IMR-90 (cell line): Measurements from ENCODE around the gene ASB16. TPM values are rescaled to one million over a fixed set of nuclear protein-coding genes. Genes with fewer than 3 reads are reported as not detected.

Experiments used
- microRNA-seq, 2 experiments: library from miRNA; stranded (forward) in 1 of 2; unstranded in 1 of 2; fragments of 10-50 nt in 1 of 2; fragments of <30 nt in 1 of 2; gene quantifications in 1 of 2; microRNA quantifications in 1 of 2; one replicate each; pipeline versions ENCODE3 to v1.1.0; 2013 to 2020; ENCODE audit not compliant: insufficient read depth in 1 of 2, insufficient read length in 1 of 2, unreplicated experiment in 1 of 2
- polyA plus RNA-seq, 3 experiments: library from polyadenylated mRNA; depleted of rRNA; stranded (reverse); fragments of >200 nt; gene quantifications; 2 replicates each; pipeline ENCODE4 v1.2.3, GENCODE V29; 2012; ENCODE audit warnings: low replicate concordance in 1 of 3
- small RNA-seq, 5 experiments: library from RNA; depleted of rRNA; stranded (forward); fragments of <200 nt; gene quantifications; one replicate each; pipeline ENCODE3, GENCODE V24; 2012
- total RNA-seq: library from RNA; depleted of rRNA; stranded (reverse); fragments of >200 nt; gene quantifications from 2 replicates; pipeline ENCODE4 v1.2.3, GENCODE V29; 2012; rRNA removed

The ASB16 gene
- total and polyA plus RNA-seq, 2 of the 4 experiments (the other 2 are of a cell fraction), result 0.05 TPM; not detected in 1

Small RNAs within 50 kb of the gene (microRNA-seq; reads per million reads assigned to microRNA genes)
- gene MIR6782 (ENCODE audit: insufficient read depth in 1 of 2, insufficient read length in 1 of 2, unreplicated experiment in 1 of 2) (0 reads per million in 2 experiments), gene RNU6-131P (ENCODE audit: insufficient read depth, insufficient read length) (not detected)

Small RNAs within 50 kb of the gene (small RNA-seq; reads per million reads assigned to genes)
- gene MIR6782 (0 to 0.24 (median 0) reads per million in 5 experiments), gene RNU6-131P (0 reads per million in 5 experiments)

Other genes with a start within 250 kb of the ASB16 start
- gene PPY, start 228.2 kb upstream of the ASB16 start, total RNA-seq, result not detected in 2 replicates
- not detected in 2 replicates for gene PPY, start 228.2 kb upstream of the ASB16 start, polyA plus RNA-seq (2012; rRNA removed)
- gene PYY, start 216.8 kb upstream of the ASB16 start, total RNA-seq, result not detected in 2 replicates
- gene PYY, start 216.8 kb upstream of the ASB16 start, polyA plus RNA-seq (2012; rRNA removed), result not detected in 2 replicates
- gene NAGS, start 166.1 kb upstream of the ASB16 start, total RNA-seq, result 0.28 and 0.54 TPM in 2 replicates
- gene NAGS, start 166.1 kb upstream of the ASB16 start, polyA plus RNA-seq (2012; rRNA removed), result 0.92 and 0.99 TPM in 2 replicates
- gene TMEM101, start 155.7 kb upstream of the ASB16 start, total RNA-seq, result 36.6 and 42.5 TPM in 2 replicates
- gene TMEM101, start 155.7 kb upstream of the ASB16 start, polyA plus RNA-seq (2012; rRNA removed), result 30.7 and 34.4 TPM in 2 replicates
- gene LSM12, start 104.0 kb upstream of the ASB16 start, total RNA-seq, result 41.0 and 50.3 TPM in 2 replicates
- gene LSM12, start 104.0 kb upstream of the ASB16 start, polyA plus RNA-seq (2012; rRNA removed), result 37.6 and 38.0 TPM in 2 replicates
- 19.4 and 20.4 TPM in 2 replicates for gene G6PC3, start 100.0 kb upstream of the ASB16 start, total RNA-seq
- 107 and 127 TPM in 2 replicates for gene G6PC3, start 100.0 kb upstream of the ASB16 start, polyA plus RNA-seq (2012; rRNA removed)
- gene HDAC5, start 47.1 kb upstream of the ASB16 start, total RNA-seq, result 61.3 and 71.4 TPM in 2 replicates
- gene HDAC5, start 47.1 kb upstream of the ASB16 start, polyA plus RNA-seq (2012; rRNA removed), result 47.0 and 50.0 TPM in 2 replicates
- gene HROB, start 28.8 kb upstream of the ASB16 start, total RNA-seq, result 2.8 and 3.2 TPM in 2 replicates
- gene HROB, start 28.8 kb upstream of the ASB16 start, polyA plus RNA-seq (2012; rRNA removed), result 4.0 and 4.4 TPM in 2 replicates
- 16.5 and 17.8 TPM in 2 replicates for gene TMUB2, start 16.3 kb downstream of the ASB16 start, total RNA-seq
- 42.5 and 43.6 TPM in 2 replicates for gene TMUB2, start 16.3 kb downstream of the ASB16 start, polyA plus RNA-seq (2012; rRNA removed)
- 17.2 and 17.5 TPM in 2 replicates for gene ATXN7L3, start 29.2 kb downstream of the ASB16 start, total RNA-seq
- 38.3 and 40.9 TPM in 2 replicates for gene ATXN7L3, start 29.2 kb downstream of the ASB16 start, polyA plus RNA-seq (2012; rRNA removed)
- gene UBTF, start 49.0 kb downstream of the ASB16 start, total RNA-seq, result 42.1 and 49.4 TPM in 2 replicates
- gene UBTF, start 49.0 kb downstream of the ASB16 start, polyA plus RNA-seq (2012; rRNA removed), result 25.6 and 29.7 TPM in 2 replicates
- gene SLC4A1, start 97.4 kb downstream of the ASB16 start, total RNA-seq, result not detected in 2 replicates
- not detected in 2 replicates for gene SLC4A1, start 97.4 kb downstream of the ASB16 start, polyA plus RNA-seq (2012; rRNA removed)
- under 0.01 TPM in 2 replicates for gene RUNDC3A, start 137.9 kb downstream of the ASB16 start, total RNA-seq
- 0.07 and 0.34 TPM in 2 replicates for gene RUNDC3A, start 137.9 kb downstream of the ASB16 start, polyA plus RNA-seq (2012; rRNA removed)
- gene SLC25A39, start 154.1 kb downstream of the ASB16 start, total RNA-seq, result 49.1 and 49.2 TPM in 2 replicates
- gene SLC25A39, start 154.1 kb downstream of the ASB16 start, polyA plus RNA-seq (2012; rRNA removed), result 99.7 and 119 TPM in 2 replicates
- 38.9 and 39.2 TPM in 2 replicates for gene GRN, start 174.6 kb downstream of the ASB16 start, total RNA-seq
- 494 and 588 TPM in 2 replicates for gene GRN, start 174.6 kb downstream of the ASB16 start, polyA plus RNA-seq (2012; rRNA removed)
- 3.1 and 3.2 TPM in 2 replicates for gene FAM171A2, start 193.1 kb downstream of the ASB16 start, total RNA-seq
- gene FAM171A2, start 193.1 kb downstream of the ASB16 start, polyA plus RNA-seq (2012; rRNA removed), result 5.9 and 8.1 TPM in 2 replicates
- under 0.01 TPM in 2 replicates for gene ITGA2B, start 218.9 kb downstream of the ASB16 start, total RNA-seq
- gene ITGA2B, start 218.9 kb downstream of the ASB16 start, polyA plus RNA-seq (2012; rRNA removed), result 0.22 and 0.26 TPM in 2 replicates